Suppressor macrophage treated with lipopolysaccharide for 1 hour (primary cell): ENCODE results near the gene BLOC1S4.

Experiments
- DNase-seq, 3 donors: peaks; one replicate each; pipeline ENCODE4 v3.0.0-alpha.2; 2020 to 2022

Gene BLOC1S4

DNA sequence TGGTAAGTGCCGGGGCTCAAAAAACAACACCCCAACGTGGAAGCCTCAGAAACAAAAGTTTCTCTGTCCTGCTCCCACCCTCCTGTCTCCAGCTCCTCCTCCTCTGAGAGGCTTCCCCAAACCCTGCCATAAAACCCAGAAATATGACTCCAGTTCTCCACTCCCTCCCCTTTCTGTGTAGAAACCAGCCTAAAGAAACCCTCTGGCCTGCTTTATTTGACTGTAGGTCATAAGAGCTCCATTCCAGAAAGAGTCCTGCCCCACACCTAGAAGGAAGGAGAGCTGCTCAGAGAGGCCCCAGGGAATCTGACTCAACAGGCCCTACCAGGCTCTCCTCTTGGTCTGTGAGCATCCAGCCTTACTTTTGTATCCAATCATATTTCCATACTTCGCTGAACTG lies 23.2 kb upstream of the BLOC1S4 start:
- no peak for DNase-seq

DNA sequence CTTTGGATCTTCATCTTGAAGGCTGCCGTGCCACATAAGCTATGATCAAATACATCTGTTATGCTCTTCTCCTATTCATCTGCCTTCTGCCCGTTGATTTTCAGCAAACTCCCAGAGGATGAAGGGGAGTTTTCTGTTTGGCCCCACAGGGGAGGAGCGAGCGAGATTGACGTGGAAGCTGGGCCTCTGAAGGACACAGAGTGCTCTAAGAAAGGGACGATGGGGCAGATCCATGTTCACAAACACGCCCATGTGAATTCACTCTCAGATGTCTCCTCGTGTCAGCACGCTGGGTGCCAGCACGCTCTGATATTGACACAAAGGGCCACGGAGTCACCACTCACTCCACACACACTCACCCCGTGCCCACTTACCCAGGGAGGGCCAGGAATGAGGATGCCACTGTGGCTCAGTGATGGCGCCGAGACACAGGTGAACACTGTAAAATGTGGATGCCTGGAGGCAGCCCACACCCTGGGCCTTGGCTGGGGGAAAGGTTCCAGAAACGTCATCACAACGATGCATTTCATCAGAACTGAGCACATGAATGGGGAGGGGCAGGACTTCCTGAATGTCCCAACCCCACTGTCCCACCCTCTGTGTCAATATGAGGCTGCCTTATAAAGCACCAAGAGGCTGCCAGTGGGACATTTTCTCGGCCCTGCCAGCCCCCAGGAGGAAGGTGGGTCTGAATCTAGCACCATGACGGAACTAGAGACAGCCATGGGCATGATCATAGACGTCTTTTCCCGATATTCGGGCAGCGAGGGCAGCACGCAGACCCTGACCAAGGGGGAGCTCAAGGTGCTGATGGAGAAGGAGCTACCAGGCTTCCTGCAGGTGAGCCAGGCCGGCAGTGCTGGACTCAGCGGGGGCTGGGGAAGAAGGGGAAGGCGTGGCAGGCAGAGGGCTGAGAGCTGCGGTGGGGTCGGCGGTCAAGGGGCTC lies 22.5 kb upstream of the BLOC1S4 start, which contains the start of gene S100P:
TSS of gene S100P (plus strand) at position 648 of the 946 bp plus-strand sequence. CDS start at position 703, 55 bp downstream.
- peak in 1 of 3 donors; percentile 22 for DNase-seq

DNA sequence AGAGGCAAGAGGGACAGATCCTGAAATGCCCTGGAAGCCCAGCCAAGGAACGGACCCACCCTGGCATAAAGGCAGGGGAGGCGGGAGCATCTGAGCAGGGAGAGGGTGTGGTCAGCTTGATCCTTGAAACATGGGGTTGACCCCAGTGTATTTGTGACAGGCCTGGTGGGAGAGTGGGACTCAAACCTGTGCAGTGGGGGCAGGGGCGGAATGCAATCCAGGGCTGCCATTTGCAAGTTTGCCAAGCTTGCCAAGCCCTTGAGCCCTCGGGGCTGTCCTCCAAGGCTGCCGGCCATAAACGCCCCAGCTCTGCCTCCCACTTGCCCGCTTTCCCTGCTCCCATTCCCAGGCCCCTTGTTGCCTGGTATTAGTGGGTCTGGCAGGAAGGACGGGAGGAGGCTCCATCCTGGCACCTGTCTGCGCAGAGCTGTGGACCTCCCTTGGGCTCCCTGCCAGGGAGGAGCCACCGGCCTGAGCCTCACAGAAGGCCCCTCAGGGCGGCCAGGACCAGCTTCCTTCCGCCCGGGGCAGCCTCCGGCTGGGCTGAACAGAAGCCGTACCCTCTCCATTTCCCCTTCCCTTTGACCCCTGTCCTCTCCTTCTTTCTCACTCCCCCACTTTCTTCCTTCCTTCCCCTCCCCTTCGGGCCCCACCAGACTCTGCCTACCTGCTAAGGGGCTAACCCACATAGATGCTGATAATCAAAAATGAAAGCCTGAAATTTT lies 21.6 kb upstream of the BLOC1S4 start:
- no peak for DNase-seq

DNA sequence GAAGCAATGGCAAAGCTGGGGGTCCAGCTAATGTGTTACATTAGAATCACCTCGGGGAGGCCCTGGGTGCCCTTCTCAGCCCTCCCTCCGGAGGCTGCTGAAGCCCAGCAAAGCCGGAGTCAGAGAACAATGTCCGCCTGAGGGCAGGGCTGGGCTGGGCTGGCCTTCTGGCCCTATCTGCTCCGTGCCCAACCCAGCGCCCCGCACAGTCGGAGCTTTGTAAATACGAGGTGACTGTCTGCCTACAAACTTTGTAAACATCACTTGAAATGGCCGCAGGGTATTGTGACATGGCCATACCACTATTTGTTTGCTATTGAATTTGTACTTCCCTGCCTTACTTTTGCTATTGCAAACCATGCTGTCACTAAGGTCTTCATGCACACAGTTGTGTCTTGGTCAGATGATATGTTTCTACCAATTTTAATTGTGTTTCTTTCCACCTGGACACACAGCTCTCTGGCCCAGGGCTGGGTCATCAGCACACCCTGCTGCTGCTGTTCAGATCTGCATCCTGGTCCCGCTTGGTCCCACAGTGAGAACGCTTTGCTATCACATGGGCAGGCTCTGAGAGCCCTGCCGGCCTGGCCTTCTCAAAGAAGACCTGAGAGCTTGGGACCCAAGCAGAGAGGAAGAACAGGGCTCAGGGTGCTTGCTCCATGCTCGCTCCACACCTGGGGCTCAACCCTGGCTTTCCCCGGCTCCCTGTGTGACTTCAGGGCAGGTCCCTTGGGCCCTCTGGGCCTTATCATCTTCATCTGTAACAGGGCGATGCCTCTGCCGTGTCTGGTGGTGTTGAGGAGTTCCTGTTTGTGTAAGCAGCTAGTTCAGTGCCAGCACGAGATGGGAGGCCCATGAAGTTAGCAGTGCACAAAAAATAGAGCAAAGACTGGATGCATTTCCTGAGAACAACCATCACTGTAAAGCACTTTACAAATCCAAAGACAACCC lies 20.0 kb upstream of the BLOC1S4 start:
- no peak for DNase-seq

DNA sequence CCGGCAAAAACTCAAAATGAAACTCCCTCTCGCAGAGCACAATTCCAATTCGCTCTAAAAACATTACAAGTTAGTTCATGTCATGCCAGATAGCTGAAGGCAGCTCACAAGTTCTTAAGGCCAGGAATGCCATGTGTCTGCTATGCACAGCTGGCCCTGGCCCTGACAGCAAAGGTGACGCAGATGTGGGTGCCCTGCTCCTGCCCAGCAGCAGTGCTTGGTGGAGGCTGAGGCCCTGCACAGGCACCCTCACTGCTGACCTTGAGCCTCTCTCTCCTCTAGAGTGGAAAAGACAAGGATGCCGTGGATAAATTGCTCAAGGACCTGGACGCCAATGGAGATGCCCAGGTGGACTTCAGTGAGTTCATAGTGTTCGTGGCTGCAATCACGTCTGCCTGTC lies 19.4 kb upstream of the BLOC1S4 start:
- DNase-seq = no peak

DNA sequence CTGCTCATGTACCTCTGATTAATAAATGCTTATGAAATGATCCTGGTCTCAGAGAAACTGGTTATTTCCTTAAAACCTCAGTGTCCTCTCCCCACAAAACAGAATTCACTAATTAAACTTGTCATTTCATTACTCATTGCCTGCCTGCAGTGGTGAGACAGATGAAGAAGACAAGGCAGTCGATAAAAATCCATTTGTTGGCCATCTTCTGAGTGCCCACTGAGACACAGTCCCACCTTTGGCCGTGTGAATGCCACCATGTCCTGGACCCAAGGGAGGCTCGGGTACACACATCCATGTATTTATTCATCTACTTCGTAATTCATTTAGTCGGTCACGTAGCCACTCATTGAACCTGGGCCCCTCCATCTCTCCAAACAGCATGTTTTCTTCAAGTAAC lies 18.8 kb upstream of the BLOC1S4 start:
- no peak for DNase-seq

DNA sequence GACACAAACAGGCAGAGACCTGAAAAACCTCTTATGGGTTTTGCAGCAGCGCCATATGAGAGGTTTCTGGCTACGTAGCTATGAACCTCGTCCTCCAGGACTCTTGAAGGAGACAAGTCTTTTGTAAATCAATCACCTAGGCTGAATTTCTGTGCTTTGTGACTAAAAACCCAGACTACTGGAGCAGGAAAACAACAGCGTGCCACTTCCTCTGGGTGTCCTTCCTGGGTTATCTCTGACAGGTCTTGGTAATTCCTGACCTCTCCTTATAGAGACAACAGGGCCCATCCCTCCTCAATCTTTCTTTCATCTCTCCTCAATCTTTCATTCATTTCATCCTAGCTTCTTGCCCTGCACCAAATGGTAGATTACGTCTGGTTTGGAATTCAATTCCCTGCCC lies 16.6 kb upstream of the BLOC1S4 start:
- DNase-seq = no peak

DNA sequence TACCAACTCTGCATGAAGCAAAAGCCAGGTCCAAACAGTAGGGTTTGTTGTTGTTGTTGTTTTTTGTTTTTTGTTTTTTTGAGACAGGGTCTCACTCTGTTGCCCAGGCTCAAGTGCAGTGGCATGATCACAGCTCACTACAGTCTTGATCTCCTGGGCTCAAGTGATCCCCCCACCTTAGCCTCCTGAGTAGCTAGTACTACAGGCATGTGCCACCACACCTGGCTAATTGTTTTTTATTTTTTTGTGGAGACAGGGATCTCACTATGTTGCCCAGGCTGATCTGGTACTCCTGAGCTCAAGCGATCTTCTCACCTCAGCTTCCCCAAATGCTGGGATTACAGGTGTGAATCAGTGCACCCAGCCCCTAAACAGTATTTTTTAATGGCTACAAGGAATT lies 16.1 kb upstream of the BLOC1S4 start:
- DNase-seq = no peak

DNA sequence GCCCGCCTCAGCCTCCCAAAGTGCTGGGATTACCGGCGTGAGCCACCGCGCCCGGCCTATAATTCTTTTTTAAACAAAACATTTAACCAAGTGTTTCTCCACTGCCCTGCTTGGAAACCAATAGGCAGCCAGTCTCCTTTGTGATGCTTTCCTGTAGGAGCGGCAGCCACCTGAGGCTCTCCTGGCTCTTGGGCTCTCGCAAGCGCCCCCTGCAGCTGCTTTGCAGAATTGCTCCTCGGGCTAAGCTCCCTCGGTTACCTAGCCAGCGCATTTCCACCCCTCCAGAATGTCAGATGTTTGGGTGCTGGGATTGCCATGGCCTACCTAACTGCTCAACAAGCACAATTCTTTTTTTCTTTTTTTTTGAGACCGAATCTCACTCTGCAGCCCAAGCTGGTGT lies 14.6 kb upstream of the BLOC1S4 start:
- DNase-seq = no peak

DNA sequence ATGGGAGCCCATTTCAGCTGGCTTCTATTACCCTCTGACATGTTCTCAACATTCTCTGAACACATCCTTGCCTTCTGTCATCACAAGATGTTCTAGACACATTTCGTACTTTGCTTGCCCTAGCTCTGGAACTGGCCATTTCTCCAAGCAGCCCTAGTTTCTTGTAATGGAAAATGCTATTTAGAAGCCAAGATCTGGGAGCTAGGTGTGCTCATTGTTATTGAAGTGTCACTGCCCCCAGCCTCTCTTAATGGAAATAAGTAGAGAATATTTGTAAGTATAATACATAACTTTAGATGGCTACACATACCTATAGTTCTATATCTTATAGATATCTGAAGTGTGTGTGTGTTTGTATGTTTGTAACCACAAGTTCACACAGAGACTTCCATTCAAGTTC lies 13.2 kb upstream of the BLOC1S4 start:
- no peak for DNase-seq

DNA sequence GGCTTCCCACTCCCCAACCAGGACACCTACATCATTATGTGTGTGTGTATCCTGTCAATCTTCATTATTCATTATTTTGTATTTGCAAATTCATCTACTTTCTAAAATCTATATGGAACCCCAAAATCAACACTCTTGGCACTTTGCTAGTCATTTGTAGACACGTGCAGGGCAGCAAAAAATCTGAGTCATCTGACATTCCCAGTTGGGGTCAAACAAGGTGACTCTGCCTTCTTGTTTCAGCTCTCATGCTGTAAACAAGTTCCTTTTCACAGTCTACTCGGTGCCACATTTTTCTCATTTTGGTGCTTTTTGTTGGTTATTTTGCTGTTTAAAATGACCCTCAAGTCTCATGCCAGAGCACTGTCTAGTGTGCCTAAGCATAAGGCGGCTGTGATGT lies 12.2 kb upstream of the BLOC1S4 start:
- peak; percentile 38 to 57 (median 51) for DNase-seq

DNA sequence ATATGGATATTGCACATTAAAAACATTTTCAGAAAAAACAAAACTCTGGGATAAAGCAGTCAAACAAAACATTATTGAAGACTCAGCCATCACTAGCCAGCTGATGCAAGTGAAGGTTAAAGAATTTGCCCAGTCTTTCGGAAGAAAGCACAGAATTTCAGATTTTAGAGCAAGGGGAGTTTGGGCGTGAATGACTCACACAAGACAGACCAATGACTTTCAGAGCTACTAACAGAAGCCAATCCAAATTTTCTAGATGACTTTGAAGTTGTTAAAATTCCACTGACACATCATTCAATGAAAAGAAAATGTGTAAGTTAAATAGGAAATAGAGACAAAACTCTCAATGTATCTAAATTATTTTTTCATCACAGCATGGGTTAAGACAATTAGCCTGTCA lies 10.3 kb upstream of the BLOC1S4 start:
- DNase-seq = peak in 2 of 3 donors; percentile 48 to 57

DNA sequence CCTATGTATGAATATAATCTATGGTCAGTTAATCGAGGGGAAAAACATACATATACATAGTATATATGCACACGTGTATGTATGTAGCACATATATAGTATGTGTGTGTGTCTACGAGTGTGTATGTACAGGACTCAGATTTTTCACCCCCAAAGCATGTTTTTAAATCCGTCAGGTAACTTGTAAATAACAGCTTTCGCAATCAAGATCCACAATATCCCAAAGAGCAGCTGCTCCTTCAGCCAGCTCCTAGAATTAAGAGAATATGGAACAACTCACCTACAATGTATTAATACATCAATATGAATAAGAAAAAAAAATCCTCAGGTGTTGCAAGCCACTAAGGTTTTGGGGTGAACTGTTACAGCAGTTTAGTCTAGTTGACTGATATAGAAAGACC lies 9.8 kb upstream of the BLOC1S4 start:
- DNase-seq = no peak

DNA sequence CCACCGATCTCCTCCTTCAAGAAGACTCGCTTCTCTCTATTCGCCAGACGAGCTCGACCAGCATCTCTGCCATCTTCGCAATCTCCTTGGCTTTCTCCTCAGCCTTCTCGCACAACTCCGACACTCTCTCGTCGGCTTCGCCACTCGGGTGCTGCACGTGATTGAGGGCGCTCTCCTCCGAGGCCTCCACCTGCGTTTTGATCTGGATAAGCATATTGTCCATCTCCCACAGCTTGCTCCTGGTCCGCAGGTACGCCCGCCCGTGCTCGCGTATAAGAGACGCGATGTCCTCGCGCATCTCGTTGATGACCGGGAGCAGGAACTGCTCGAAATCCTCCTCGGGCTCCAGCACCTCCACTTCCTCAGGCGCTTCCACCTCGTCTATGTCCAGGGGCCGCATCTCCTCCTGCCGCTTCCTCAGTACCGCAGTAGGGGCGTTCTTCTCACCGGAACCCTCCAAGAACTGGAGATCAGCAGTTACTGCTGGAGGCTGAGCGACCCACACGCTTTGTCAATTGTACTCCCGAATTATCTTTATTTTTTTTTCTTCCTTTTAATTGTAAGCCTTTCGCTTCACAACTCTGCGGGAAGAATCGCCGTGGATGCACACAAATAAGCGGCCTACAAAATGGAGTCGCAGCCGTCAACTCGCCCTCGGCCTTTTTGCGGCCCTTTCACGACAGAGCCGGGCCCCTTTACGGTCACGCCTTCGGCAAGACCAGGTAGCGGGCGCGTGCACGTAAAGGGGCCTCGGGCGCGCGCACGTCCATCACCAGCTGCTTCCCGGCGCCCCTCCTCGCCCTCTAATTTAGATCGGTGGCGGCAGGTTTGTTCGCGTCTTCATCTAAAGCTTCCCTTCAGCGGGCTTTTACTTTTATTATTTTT lies 6.5 kb upstream of the BLOC1S4 start, which contains the start of gene MRFAP1L1:
TSS of gene MRFAP1L1 (minus strand) at position 636 of the 885 bp plus-strand sequence. CDS start at position 400, 236 bp downstream.
- peak; percentile 96 to 97 (median 97) for DNase-seq

DNA sequence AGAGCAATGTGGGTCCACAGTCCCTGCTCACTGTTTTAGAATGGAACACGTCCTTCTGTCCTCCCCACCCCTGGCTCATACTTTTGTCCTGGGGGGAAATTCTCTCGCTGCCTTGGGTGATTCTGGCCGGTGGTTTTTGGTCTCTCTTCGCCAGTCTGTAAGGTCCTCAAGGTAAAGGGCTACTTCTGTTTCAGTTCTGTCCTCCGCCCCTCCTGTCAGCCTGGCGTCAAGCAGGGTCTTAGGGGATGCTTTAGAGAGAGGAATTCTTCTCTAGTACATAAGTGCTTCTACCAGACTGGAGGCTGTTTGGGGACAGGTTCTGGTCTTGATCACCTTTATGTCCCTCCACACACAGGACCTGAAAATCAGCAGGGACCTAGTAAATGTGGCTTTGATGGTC lies 5.7 kb upstream of the BLOC1S4 start:
- DNase-seq = no peak

DNA sequence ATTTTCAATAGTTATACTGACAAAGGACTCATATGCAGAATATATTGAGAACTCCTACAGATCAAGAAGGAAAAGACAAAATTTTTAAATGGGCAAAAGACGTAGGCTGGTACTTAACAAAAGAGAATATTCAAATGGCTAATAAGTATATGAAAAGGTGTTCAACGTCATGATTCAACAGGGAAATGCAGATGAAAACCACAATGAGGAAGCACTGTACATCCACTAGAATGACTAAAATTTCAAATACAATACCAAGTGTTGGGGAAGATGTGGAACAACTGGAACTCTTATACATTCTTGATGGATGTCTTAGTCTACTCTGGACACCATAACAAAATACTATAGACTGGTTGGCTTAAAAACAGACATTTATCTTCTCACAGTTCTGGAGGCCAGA lies 5.0 kb upstream of the BLOC1S4 start:
- DNase-seq = peak in 2 of 3 donors; percentile 36 to 56

DNA sequence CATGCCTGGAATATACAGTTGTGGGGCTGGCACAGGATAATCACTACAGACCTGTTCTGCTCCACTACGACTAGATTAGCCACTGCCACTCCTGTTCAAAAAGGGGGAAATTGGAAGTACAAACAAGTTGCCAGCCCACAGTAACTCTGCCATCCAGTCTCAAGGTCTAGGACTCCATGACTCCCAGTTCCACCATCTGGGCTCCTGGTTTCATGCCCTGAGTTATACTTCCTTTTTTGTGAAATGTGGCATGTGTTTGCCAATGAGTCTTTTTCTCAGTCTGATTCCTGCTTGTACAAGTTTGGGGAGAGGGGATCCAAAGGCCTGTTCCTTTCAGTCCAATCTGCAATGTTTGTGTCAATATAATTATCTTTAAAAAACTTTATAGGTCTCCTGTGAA lies 1.0 kb upstream of the BLOC1S4 start:
- DNase-seq = peak; percentile 35 to 43 (median 43)

DNA sequence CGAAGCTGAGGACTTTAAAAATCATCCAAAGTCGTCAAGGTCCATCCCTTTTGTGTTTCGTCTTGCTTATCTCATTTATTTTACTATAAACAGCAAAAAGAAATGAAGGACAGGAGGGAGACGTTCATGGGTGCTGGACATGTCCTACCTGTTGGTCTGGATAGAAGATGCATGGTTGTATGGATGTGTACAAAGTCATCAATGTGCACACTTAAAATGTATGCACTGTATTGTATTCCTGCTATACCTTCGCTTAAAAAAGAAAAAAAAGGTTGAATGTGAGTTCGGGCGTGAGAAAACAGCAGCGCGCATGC lies 313 bp upstream of the BLOC1S4 start:
- DNase-seq = no peak

DNA sequence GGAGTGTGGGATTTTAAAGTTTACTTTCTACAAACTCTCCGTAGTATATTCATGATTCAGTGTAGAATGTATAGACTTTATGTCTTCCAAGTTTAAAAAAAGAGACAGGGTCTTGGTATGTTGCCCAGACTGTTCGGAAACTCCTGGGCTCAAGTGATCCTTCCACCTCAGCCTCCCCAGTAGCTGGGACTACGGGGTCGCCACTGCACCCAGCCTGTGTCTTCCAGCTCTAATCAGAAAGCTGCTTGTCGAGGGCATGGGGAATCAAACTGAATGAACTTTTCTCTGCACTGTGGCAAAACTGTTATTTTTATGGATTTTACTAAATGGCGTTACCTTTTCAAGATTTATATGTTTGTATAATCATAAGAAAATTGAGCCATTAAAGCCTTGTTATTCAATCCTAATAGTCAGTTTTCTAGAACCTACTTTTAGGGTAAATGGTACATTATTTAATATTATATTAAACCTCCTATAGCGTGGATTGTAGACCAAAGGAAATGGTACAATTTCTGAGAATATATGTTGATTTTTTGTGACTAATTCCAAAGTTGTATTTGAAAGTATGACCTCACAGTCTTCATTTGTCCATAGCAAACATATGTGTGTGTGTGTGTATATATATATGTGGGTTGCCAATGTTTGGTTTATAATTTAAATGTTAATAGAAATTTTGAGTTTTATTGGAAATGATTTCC lies 1.1 kb downstream of the BLOC1S4 start:
- DNase-seq = no peak

DNA sequence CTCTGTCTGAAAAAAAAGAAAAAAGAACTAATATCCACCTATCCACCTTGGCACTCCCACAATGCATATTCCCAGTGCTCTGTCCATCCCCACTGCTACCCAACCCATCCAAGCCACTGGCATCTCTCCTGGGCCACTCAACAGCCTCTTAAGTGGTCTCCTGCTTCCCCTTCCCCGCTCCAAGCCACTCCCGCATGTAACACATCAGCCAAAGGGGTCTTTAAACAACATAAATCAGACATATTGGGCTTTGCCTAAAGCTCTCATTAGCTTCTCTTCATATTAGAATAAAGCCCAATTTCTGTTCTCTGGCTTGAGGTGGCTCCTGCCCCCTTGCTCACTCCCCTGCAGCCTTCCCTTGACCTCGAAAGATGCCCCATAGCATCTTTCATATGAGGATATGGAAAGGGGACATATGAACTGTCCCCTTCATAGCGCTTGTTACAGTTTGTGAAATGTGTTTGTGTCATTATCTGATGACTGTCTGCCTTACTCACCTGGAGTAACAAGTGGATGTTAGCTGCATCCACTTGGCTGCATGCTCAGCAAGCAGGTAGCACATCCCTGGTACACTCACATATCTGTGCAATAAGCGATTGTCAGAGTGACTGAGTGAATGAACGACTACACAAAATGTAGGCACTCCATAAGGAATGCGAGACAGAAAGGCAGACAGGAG lies 3.1 kb downstream of the BLOC1S4 start:
- no peak for DNase-seq
